RWPE2 (cell line): ENCODE results near the gene GBE1.

Experiments
- ATAC-seq: fragments of 200-7000 bp; cut with Tn5 transposase; 3 replicates; pipeline ENCODE4 v1.9.1; 2021; ENCODE audit warnings: low read depth
- DNase-seq: peaks from one replicate; pipeline ENCODE4 v3.0.0-alpha.2; 2020; ENCODE audit warnings: low spot score
- H3K27ac ChIP-seq: fragments of 450-650 bp; 2 replicates; pipeline ENCODE4 v1.5.1; 2017; ENCODE audit warnings: mild to moderate bottlenecking; ENCODE audit not compliant: poor library complexity, severe bottlenecking
- H3K27me3 ChIP-seq: fragments of 250-450 bp; sonication (Bioruptor Pico); 2 replicates; pipeline ENCODE4 v1.5.1; 2021; ENCODE audit warnings: mild to moderate bottlenecking, moderate library complexity; ENCODE audit not compliant: insufficient read depth, poor library complexity, severe bottlenecking
- H3K36me3 ChIP-seq: fragments of 250-450 bp; sonication (Bioruptor Pico); 2 replicates; pipeline ENCODE4 v1.5.1; 2020; ENCODE audit warnings: low read depth, mild to moderate bottlenecking, moderate library complexity
- H3K4me1 ChIP-seq: fragments of 250-450 bp; sonication (Bioruptor Pico); 2 replicates; pipeline ENCODE4 v1.5.1; 2021; ENCODE audit warnings: mild to moderate bottlenecking, moderate library complexity; ENCODE audit not compliant: insufficient read depth, poor library complexity, severe bottlenecking
- H3K4me3 ChIP-seq: fragments of 250-450 bp; sonication (Bioruptor Pico); 2 replicates; pipeline ENCODE4 v1.5.1; 2021; ENCODE audit warnings: mild to moderate bottlenecking, moderate library complexity; ENCODE audit not compliant: severe bottlenecking
- H3K9me3 ChIP-seq: fragments of 250-450 bp; sonication (Bioruptor Pico); 2 replicates; pipeline ENCODE4 v1.5.1; 2021; ENCODE audit warnings: mild to moderate bottlenecking, moderate library complexity; ENCODE audit not compliant: severe bottlenecking
- CTCF ChIP-seq: fragments of 450-650 bp; IDR thresholded peaks from one replicate; pipeline ENCODE4 v1.5.1; 2017; ENCODE audit warnings: mild to moderate bottlenecking, moderate library complexity; ENCODE audit not compliant: poor library complexity, severe bottlenecking

Gene GBE1

GRCh38 chr3:81760924-81761903 lies at the start of gene GBE1:
Gene GBE1, minus strand, starts transcription at chr3:81761645. Its CDS starts 128 bp downstream, at chr3:81761517.
- peak within 1 kb of the TSS; percentile 92 for H3K27ac ChIP-seq
- TF ChIP-seq CTCF: peak; percentile 67
- no peaks in the 10 kb centered on the region for H3K27me3 ChIP-seq
- peak within 1 kb of the TSS; percentile 56 for H3K4me3 ChIP-seq
- H3K9me3 ChIP-seq: no peaks in the 10 kb centered on the region
- H3K36me3 ChIP-seq: peaks cover 39% of the 10 kb centered on the region
- ATAC-seq: peak; percentile 85
- H3K4me1 ChIP-seq: peaks cover 16% of the 10 kb centered on the region
- peak; percentile 96 for DNase-seq

- Histone ChIP-seq H3K36me3 (no peaks in the 10 kb centered on the region), H3K4me3 (no peak overlapping the region), H3K27ac (no peak overlapping the region), H3K27me3 (no peaks in the 10 kb centered on the region), H3K4me1 (no peaks in the 10 kb centered on the region), H3K9me3 (no peaks in the 10 kb centered on the region)
- no peak for TF ChIP-seq CTCF
- ATAC-seq (no peak), DNase-seq (no peak)
These were observed 47.5 kb upstream of the GBE1 start for GRCh38 chr3:81808900-81809299.

GRCh38 chr3:81799403-81799802 lies 38.0 kb upstream of the GBE1 start:
- TF ChIP-seq CTCF: no peak
- Histone ChIP-seq H3K27me3 (no peaks in the 10 kb centered on the region), H3K27ac (no peak overlapping the region), H3K36me3 (no peaks in the 10 kb centered on the region), H3K4me1 (no peaks in the 10 kb centered on the region), H3K4me3 (no peak overlapping the region), H3K9me3 (no peaks in the 10 kb centered on the region)
- no peak for ATAC-seq
- no peak for DNase-seq

- no peaks in the 10 kb centered on the region for H3K27me3 ChIP-seq
- ATAC-seq: no peak
- no peak overlapping the region for H3K4me3 ChIP-seq
- no peaks in the 10 kb centered on the region for H3K9me3 ChIP-seq
- no peaks in the 10 kb centered on the region for H3K36me3 ChIP-seq
- no peak for DNase-seq
- H3K27ac ChIP-seq: no peak overlapping the region
- TF ChIP-seq CTCF: no peak
- H3K4me1 ChIP-seq: no peaks in the 10 kb centered on the region
These were observed 32.0 kb upstream of the GBE1 start for GRCh38 chr3:81793410-81793809.

GRCh38 chr3:81790117-81790516 lies 28.7 kb upstream of the GBE1 start:
- ATAC-seq: no peak
- TF ChIP-seq CTCF: no peak
- no peaks in the 10 kb centered on the region for H3K4me1 ChIP-seq

More at GRCh38 chr3:81790117-81790516, 28.7 kb upstream of the GBE1 start:
- Histone ChIP-seq H3K4me3 (no peak overlapping the region), H3K9me3 (no peaks in the 10 kb centered on the region), H3K27me3 (no peaks in the 10 kb centered on the region), H3K27ac (no peak overlapping the region), H3K36me3 (no peaks in the 10 kb centered on the region)
- no peak for DNase-seq
